22Rv1 (cell line): Measurements from ENCODE around the gene FBXO15.

Source experiments
- CTCF ChIP-seq: fragments of 450-650 bp; IDR thresholded peaks from 2 replicates; pipeline ENCODE4 v1.5.1; 2017; ENCODE audit warnings: mild to moderate bottlenecking
- ZFX ChIP-seq: fragments of 450-650 bp; IDR thresholded peaks from 2 replicates; pipeline ENCODE4 v1.6.1; 2017; ENCODE audit warnings: antibody characterized with exemption, borderline replicate concordance

- TF ChIP-seq CTCF, result no peak
- no peak for TF ChIP-seq ZFX
Observed at GRCh38 chr18:74139411-74139810, 8.2 kb downstream of the FBXO15 start.
